ENCODE results near the gene RABL6.
"Not testable (repeated sequence)": the region's sequence is repeated elsewhere in the genome, so short reads cannot be mapped to it uniquely, and the experiment has no call there.

The RABL6 gene

GRCh38 chr9:136795000-136795348, 12.8 kb upstream of the RABL6 start:
- TF ChIP-seq CTCF (IDR thresholded peaks at IDR 0.05; ENCODE audit: extremely low read depth, missing control alignments): no peak
- no peak for DNase-seq (ENCODE audit: low spot score)

- DNase-seq (ENCODE audit: low spot score): no peak
- TF ChIP-seq CTCF (IDR thresholded peaks at IDR 0.05; ENCODE audit: extremely low read depth, missing control alignments): no peak
Measured at GRCh38 chr9:136796238-136796774, 11.4 kb upstream of the RABL6 start, which contains the start of gene CCDC183. CCDC183 (plus strand) TSS chr9:136796338; CDS start chr9:136796398, 60 bp downstream.

GRCh38 chr9:136796775-136797347, 10.9 kb upstream of the RABL6 start:
- not testable (repeated sequence) for DNase-seq (ENCODE audit: low spot score)

- no peak for TF ChIP-seq CTCF (IDR thresholded peaks at IDR 0.05; ENCODE audit: extremely low read depth, missing control alignments)
- DNase-seq (ENCODE audit: low spot score): no peak
Measured at GRCh38 chr9:136798708-136799078, 9.1 kb upstream of the RABL6 start.

- no peak for DNase-seq (ENCODE audit: low spot score)
- no peak for TF ChIP-seq CTCF (IDR thresholded peaks at IDR 0.05; ENCODE audit: extremely low read depth, missing control alignments)
Measured at GRCh38 chr9:136799079-136799853, 8.5 kb upstream of the RABL6 start.

GRCh38 chr9:136799854-136800657, 7.7 kb upstream of the RABL6 start:
- TF ChIP-seq CTCF (IDR thresholded peaks at IDR 0.05; ENCODE audit: extremely low read depth, missing control alignments): no peak
- DNase-seq (ENCODE audit: low spot score): peak; percentile 93

- TF ChIP-seq CTCF (IDR thresholded peaks at IDR 0.05; ENCODE audit: extremely low read depth, missing control alignments): no peak
- DNase-seq (ENCODE audit: low spot score): no peak
Measured at GRCh38 chr9:136802321-136802720, 5.4 kb upstream of the RABL6 start.

GRCh38 chr9:136803009-136803550, 4.7 kb upstream of the RABL6 start:
- DNase-seq (ENCODE audit: low spot score): peak; percentile 4
